ENCODE measurements around the gene BAMBI.
"Not testable (repeated sequence)": the region's sequence is repeated elsewhere in the genome, so short reads cannot be mapped to it uniquely, and the experiment has no call there.

Gene BAMBI

GRCh38 chr10:28638392-28638791 is 38.9 kb upstream of the BAMBI start:
- no peak for DNase-seq (ENCODE audit: low read depth)
- no peak overlapping the region for H3K4me3 ChIP-seq (replicated peaks; ENCODE audit: low read depth, low read length)
- TF ChIP-seq CTCF (IDR thresholded peaks at IDR 0.05; ENCODE audit: low read length, missing control alignments) = no peak

- H3K4me3 ChIP-seq (replicated peaks; ENCODE audit: low read depth, low read length) = no peak overlapping the region
- TF ChIP-seq CTCF (IDR thresholded peaks at IDR 0.05; ENCODE audit: low read length, missing control alignments) = no peak
- DNase-seq (ENCODE audit: low read depth) = no peak
Measured at GRCh38 chr10:28640551-28640950, 36.8 kb upstream of the BAMBI start.

- DNase-seq (ENCODE audit: low read depth) = no peak
- H3K4me3 ChIP-seq (replicated peaks; ENCODE audit: low read depth, low read length) = no peak overlapping the region
- no peak for TF ChIP-seq CTCF (IDR thresholded peaks at IDR 0.05; ENCODE audit: low read length, missing control alignments)
Measured at GRCh38 chr10:28644647-28645046, 32.7 kb upstream of the BAMBI start.

- TF ChIP-seq CTCF (IDR thresholded peaks at IDR 0.05; ENCODE audit: low read length, missing control alignments) = no peak
- H3K4me3 ChIP-seq (replicated peaks; ENCODE audit: low read depth, low read length) = no peak overlapping the region
- no peak for DNase-seq (ENCODE audit: low read depth)
Measured at GRCh38 chr10:28652106-28652505, 25.2 kb upstream of the BAMBI start.

GRCh38 chr10:28652703-28653102 is 24.6 kb upstream of the BAMBI start:
- DNase-seq (ENCODE audit: low read depth) = no peak
- H3K4me3 ChIP-seq (replicated peaks; ENCODE audit: low read depth, low read length) = no peak overlapping the region
- TF ChIP-seq CTCF (IDR thresholded peaks at IDR 0.05; ENCODE audit: low read length, missing control alignments) = no peak

- DNase-seq (ENCODE audit: low read depth); H3K4me3 ChIP-seq (replicated peaks; ENCODE audit: low read depth, low read length): not testable (repeated sequence)
Measured at GRCh38 chr10:28658824-28659223, 18.5 kb upstream of the BAMBI start.

- no peak for TF ChIP-seq CTCF (IDR thresholded peaks at IDR 0.05; ENCODE audit: low read length, missing control alignments)
- no peak overlapping the region for H3K4me3 ChIP-seq (replicated peaks; ENCODE audit: low read depth, low read length)
- DNase-seq (ENCODE audit: low read depth) = peak; percentile 75
Measured at GRCh38 chr10:28661035-28661434, 16.3 kb upstream of the BAMBI start.
